Activated naive CD4-positive, alpha-beta T cell treated with anti-CD3 and anti-CD28 coated beads, Interleukin-2, amount 50 U/mL, for 24 hours (primary cell): ENCODE measurements around the gene TSBP1.
A peak's percentile ranks its signal among the peaks of the same experiment; 100 is the strongest.
"Not testable (repeated sequence)": the region's sequence is repeated elsewhere in the genome, so short reads cannot be mapped to it uniquely, and the experiment has no call there.

ENCODE experiments used
- H3K27ac Mint-ChIP-seq: one replicate; pipeline ENCODE4 v1.8.0; 2021; ENCODE audit warnings: mild to moderate bottlenecking, mixed read lengths
- H3K27me3 Mint-ChIP-seq: one replicate; pipeline ENCODE4 v1.8.0; 2021; ENCODE audit warnings: mixed read lengths
- H3K36me3 Mint-ChIP-seq: one replicate; pipeline ENCODE4 v1.8.0; 2021; ENCODE audit warnings: mixed read lengths
- H3K4me1 Mint-ChIP-seq: one replicate; pipeline ENCODE4 v1.8.0; 2021; ENCODE audit warnings: mixed read lengths
- H3K4me3 Mint-ChIP-seq: one replicate; pipeline ENCODE4 v1.8.0; 2021; ENCODE audit warnings: mild to moderate bottlenecking, mixed read lengths
- H3K9me3 Mint-ChIP-seq: one replicate; pipeline ENCODE4 v1.8.0; 2021; ENCODE audit warnings: mixed read lengths

TSBP1 gene

DNA sequence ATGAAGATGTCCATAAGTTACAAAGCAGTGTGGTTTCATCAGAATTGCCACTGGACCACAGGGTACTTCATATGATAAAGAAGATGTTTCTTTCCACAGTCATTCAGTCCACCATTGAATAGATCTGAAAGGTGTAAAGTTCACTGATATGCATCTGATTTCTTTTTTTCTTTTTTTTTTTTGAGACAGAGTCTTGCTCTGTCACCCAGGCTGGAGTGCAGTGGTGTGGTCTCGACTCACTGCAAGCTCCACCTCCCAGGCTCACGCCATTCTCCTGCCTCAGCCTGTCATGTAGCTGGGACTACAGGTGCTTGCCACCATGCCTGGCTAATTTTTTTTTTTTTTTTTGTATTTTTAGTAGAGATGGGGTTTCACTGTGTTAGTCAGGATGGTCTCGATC lies 103.2 kb downstream of the TSBP1 start:
- H3K27ac Mint-ChIP-seq, H3K36me3 Mint-ChIP-seq, H3K4me3 Mint-ChIP-seq, H3K27me3 Mint-ChIP-seq, H3K9me3 Mint-ChIP-seq: not testable (repeated sequence)
- peaks cover 17% of the 10 kb centered on the region for H3K4me1 Mint-ChIP-seq

DNA sequence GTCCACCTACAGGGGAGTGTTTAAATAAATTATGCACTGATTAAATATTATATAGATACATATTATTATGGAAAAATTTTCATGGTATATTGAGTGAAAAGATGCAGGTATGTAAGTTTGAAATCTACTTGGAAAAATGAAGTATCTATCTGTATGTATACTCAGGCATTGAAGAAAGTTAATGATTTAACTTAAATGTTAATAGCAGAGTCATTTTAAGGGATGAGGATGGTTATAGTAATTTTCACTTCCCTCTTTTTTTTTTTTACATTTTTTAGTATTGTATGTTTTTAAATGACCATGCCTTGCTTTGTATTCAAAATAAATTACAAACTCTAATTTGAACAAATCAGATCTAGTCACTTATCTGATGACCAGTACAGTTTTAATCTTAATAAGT lies 104.7 kb downstream of the TSBP1 start:
- Mint-ChIP-seq H3K4me1 (peaks cover 14% of the 10 kb centered on the region), H3K36me3 (peaks cover 2% of the 10 kb centered on the region), H3K4me3 (no peak overlapping the region), H3K27me3 (peaks cover 2% of the 10 kb centered on the region), H3K9me3 (no peaks in the 10 kb centered on the region), H3K27ac (no peak overlapping the region)

DNA sequence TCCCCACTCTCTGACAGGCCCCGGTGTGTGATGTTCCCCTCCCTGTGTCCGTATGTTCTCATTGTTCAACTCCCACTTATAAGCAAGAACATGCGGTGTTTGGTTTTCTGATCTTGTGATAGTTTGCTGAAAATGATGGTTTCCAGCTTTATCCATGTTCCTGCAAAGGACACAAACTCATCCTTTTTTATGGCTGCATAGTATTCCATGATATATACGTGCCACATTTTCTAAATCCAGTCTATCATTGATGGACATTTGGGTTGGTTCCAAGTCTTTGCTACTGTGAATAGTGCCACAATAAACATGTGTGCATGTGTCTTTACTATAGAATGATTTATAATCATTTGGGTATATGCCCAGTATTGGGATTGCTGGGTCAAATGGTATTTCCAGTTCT lies 114.4 kb downstream of the TSBP1 start:
- not testable (repeated sequence) for H3K36me3 Mint-ChIP-seq, H3K9me3 Mint-ChIP-seq, H3K27ac Mint-ChIP-seq, H3K4me3 Mint-ChIP-seq, H3K27me3 Mint-ChIP-seq
- peaks cover 21% of the 10 kb centered on the region for H3K4me1 Mint-ChIP-seq

DNA sequence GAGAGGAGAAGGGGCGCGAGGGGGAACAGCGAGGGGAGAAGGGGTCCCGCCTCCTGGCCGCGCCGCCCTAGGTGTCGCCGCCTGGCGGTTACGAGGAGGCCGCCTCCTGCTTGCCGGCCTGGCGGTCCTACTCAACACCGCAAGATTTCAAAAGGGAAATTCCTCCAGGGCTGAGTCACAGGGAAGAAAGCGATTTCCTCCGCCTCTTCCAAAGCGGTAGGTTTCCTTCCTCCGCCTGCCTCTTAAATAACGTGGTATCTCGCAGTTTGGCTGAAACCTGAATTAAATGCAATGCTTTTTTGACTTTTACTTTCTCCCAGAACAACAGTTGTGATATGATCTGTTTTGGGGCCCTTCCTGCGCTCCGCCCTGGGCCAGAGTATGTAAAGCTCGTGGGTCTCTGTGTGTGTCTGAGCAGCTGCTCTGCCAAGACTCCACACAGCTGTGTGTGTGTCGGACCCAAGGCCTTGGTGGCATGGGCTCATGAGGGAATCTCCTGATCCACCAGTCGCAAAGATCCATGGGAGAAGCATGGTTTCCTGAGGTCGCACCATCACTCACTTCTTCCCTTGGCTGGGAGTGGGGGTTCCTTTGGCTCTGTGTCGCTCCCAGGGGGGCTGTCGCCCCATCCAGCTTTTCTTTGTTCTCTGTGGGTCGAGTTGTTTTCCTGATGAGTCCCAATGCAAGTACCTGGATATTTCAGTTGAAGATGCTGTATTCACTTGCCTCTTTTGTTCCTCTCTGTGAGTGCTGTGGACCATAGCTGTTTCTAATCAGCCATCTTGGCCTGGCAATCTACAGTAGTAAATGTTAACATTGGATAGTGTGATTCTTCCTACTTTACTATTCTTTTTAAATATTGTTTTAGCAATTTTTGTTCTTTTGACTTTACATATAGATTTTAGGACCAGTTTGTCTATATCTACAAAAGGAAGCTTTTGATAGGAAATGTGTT lies 116.2 kb downstream of the TSBP1 start:
- Mint-ChIP-seq H3K9me3 (no peaks in the 10 kb centered on the region), H3K27ac (peak overlapping the region; percentile 73), H3K4me3 (peak overlapping the region; percentile 77), H3K27me3 (no peaks in the 10 kb centered on the region), H3K4me1 (peaks cover 26% of the 10 kb centered on the region), H3K36me3 (no peaks in the 10 kb centered on the region)

DNA sequence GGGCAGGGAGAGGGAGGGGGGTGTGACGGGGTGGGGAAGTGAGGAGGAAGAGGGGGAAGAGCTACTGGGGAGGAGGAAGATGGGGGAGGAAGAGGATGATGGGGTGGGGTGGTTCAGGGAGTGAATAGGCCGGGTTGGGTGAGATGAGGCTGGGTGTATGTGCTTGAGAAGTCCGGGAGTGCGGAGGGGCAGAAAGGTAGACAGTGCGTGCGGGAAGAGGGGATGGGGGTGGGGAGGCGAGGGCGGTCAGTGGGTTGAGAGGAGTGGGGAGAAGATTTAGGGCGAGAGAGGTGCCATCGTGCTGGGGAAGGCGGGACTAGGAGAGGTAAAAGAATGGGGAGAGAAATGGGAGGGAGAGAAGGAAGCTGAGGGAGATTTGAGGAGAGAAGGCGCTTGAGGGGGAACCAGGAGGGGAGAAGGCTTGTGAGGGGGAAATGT lies 116.9 kb downstream of the TSBP1 start:
- no peaks in the 10 kb centered on the region for H3K9me3 Mint-ChIP-seq
- no peak overlapping the region for H3K27ac Mint-ChIP-seq
- peaks cover 26% of the 10 kb centered on the region for H3K4me1 Mint-ChIP-seq
- peak overlapping the region; percentile 77 for H3K4me3 Mint-ChIP-seq
- no peaks in the 10 kb centered on the region for H3K36me3 Mint-ChIP-seq
- H3K27me3 Mint-ChIP-seq = no peaks in the 10 kb centered on the region

DNA sequence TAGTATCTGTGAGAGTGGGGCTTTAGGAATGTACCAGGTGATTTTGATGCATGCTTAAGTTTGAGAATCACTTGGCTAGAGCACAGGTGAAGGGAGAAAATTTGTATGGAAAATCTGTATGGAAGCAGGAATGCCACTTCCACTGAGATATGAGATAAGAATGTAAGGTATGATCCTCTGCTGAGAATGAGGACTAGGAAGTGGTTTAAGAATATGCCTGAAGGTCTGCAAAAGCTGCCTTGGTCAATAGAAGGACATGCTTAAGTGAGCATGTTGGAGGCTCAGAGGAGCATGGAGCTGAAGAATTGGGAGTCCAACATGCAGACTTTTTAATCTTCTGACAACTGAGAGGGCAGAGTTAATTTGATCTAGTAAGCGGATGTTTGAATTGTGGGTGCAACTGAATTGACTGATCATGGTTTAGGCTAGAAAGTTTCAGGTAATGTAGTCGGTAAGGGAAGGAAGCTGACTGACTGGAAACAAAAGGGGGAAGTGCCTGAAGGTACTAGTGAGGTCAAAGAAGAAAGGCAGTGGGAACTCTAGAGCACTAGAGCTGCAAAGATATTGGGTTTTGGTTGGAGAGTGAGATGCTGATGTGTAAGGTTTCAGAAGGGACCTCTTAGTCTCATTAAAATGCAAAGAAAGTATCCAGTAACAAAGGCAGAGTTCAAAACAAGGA lies 119.2 kb downstream of the TSBP1 start:
- Mint-ChIP-seq H3K4me3 (no peak overlapping the region), H3K9me3 (no peaks in the 10 kb centered on the region), H3K27me3 (no peaks in the 10 kb centered on the region), H3K4me1 (peaks cover 26% of the 10 kb centered on the region), H3K27ac (peak overlapping the region; percentile 38), H3K36me3 (no peaks in the 10 kb centered on the region)

DNA sequence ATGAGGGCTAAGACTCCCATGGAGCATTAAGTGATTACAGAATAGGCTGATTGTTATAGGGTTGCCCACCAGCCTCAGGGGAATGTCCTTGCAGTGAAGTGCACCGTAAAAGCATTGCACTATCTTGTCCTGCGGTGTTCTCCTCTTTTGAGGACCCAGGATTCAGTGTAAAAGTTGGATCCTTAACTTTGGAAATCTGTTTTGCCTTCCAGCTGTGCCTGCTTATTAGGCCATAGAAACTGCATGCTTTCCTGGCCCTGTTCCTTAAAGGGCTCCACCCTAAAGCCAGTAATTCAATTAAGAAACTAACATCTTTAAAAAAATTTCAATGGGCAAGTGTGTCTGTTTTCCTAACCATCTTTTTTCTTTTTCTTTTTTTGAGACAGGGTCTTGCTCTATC lies 122.4 kb downstream of the TSBP1 start:
- H3K27me3 Mint-ChIP-seq = no peaks in the 10 kb centered on the region
- no peak overlapping the region for H3K4me3 Mint-ChIP-seq
- H3K4me1 Mint-ChIP-seq = peaks cover 27% of the 10 kb centered on the region
- no peaks in the 10 kb centered on the region for H3K36me3 Mint-ChIP-seq
- no peak overlapping the region for H3K27ac Mint-ChIP-seq
- H3K9me3 Mint-ChIP-seq = no peaks in the 10 kb centered on the region

DNA sequence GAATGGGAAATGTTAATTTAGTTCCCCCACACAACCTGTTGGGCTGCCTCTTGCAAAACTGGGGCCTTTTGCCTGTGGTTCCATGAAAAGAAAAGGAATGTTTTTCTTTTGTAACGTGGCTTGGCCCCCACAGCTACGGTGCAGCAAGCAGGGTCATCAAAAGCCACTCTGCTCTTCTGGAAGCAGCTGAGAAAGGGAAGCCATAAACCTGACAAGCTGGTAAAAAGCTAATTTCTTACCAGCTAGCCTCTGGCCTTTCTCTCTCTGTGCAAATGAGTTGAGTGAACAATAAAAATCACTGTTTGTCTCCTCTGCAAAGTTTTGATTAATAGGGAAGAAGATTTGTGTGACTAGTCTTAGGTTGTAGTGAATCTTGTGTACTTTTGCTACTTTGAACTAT lies 124.3 kb downstream of the TSBP1 start:
- peaks cover 18% of the 10 kb centered on the region for H3K4me1 Mint-ChIP-seq
- no peaks in the 10 kb centered on the region for H3K36me3 Mint-ChIP-seq
- H3K9me3 Mint-ChIP-seq = no peaks in the 10 kb centered on the region
- H3K4me3 Mint-ChIP-seq = no peak overlapping the region
- no peak overlapping the region for H3K27ac Mint-ChIP-seq
- no peaks in the 10 kb centered on the region for H3K27me3 Mint-ChIP-seq

DNA sequence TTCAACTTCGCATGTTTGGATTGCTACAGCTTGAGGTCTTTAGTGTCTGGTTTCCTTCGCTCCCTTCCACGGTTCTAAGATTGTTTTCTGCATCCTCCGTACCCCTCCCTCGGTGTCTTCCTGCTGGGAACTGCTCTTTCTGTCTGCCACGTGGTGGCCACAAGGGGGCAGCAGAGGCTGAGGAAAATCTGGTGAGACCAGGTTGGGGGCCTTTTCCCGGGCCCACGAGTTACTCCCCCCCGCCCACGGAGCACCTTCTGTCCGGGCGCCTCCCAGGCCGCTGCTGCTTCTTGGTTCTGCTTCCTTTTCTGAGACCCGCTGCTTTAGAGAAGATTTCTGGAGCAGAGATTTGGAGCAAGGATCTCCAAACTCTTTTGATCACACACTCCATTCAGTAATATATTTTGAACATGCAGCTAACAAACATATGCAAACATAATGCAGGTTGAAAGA lies 126.7 kb downstream of the TSBP1 start:
- Mint-ChIP-seq H3K4me1 (peaks cover 16% of the 10 kb centered on the region), H3K36me3 (no peaks in the 10 kb centered on the region), H3K27ac (no peak overlapping the region), H3K9me3 (no peaks in the 10 kb centered on the region), H3K4me3 (peak overlapping the region; percentile 40), H3K27me3 (no peaks in the 10 kb centered on the region)

DNA sequence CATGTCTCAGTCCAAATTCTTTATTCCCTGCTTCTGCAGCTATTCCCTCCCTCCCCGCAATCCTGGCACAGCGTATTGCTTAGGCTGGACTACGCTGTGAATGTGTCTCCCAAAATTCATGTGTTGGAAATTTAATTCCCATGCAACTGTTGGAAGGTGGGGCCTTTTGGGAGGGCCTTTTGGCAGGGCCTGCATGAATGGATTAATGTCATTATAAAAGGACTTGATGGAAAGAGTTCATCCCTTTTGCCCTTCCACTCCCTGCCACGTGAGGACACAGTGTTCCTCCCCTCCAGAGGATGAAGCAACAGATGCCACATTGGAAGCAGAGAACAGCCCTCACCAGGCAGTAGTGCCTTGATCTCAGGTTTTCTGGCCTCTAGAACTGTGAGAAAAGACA lies 127.4 kb downstream of the TSBP1 start:
- Mint-ChIP-seq H3K4me1 (peaks cover 16% of the 10 kb centered on the region), H3K27me3 (no peaks in the 10 kb centered on the region), H3K36me3 (no peaks in the 10 kb centered on the region), H3K27ac (no peak overlapping the region), H3K9me3 (no peaks in the 10 kb centered on the region), H3K4me3 (no peak overlapping the region)
